Calu3 (cell line): ENCODE measurements around the gene BNIP3. TPM values are rescaled to one million over a fixed set of nuclear protein-coding genes. Genes with fewer than 3 reads are reported as not detected.

Experiments
- BruUV-seq: library from RNA; stranded (reverse); fragments of 400-500 nt; replicated peaks from 2 replicates; lab custom pipeline; 2021; lab: Mats Ljungman, UMichigan
- CTCF ChIA-PET: fragments of 300-600 bp; sonication (Branson Sonifier 250); formaldehyde crosslinking; loops from one replicate; lab custom pipeline; 2022; ENCODE audit warnings: antibody characterized with exemption; lab: Charles Lee
- DNase-seq: peaks from one replicate; pipeline ENCODE4 v3.0.0; 2022
- H3K27ac Mint-ChIP-seq: one replicate; pipeline ENCODE4 v1.8.0; 2022; ENCODE audit warnings: mixed read lengths; ENCODE audit not compliant: unreplicated experiment
- H3K27me3 Mint-ChIP-seq: one replicate; pipeline ENCODE4 v1.8.0; 2022; ENCODE audit warnings: mixed read lengths; ENCODE audit not compliant: unreplicated experiment
- H3K36me3 Mint-ChIP-seq: one replicate; pipeline ENCODE4 v1.8.0; 2022; ENCODE audit warnings: mild to moderate bottlenecking, moderate library complexity, mixed read lengths; ENCODE audit not compliant: insufficient read depth, unreplicated experiment
- H3K4me1 Mint-ChIP-seq: one replicate; pipeline ENCODE4 v1.8.0; 2022; ENCODE audit warnings: mild to moderate bottlenecking, low read depth, mixed read lengths; ENCODE audit not compliant: unreplicated experiment
- H3K4me3 Mint-ChIP-seq: one replicate; pipeline ENCODE4 v1.8.0; 2022; ENCODE audit warnings: mild to moderate bottlenecking, low read depth, moderate library complexity, mixed read lengths; ENCODE audit not compliant: unreplicated experiment
- H3K9me3 Mint-ChIP-seq: one replicate; pipeline ENCODE4 v1.8.0; 2022; ENCODE audit warnings: low read depth, mixed read lengths; ENCODE audit not compliant: unreplicated experiment
- intact Hi-C: fragments of 100-400 bp; cut with micrococcal nuclease; formaldehyde crosslinking; loops from one replicate; pipeline ENCODE4 v1.10.0; 2022; ENCODE audit not compliant: unreplicated experiment
- total RNA-seq: library from RNA; stranded (reverse); gene quantifications from 2 replicates; pipeline ENCODE4 v1.2.3, GENCODE V29; 2022
- TF ChIP-seq, protein P1 (sequence below): fragments of 200-600 bp; IDR thresholded peaks from one replicate; pipeline ENCODE4 v1.8.0; 2022; ENCODE audit warnings: antibody characterized with exemption; ENCODE audit not compliant: unreplicated experiment

BNIP3 gene
- total RNA-seq, 1 experiment from 2014 or later, result 7.9 TPM

DNA sequence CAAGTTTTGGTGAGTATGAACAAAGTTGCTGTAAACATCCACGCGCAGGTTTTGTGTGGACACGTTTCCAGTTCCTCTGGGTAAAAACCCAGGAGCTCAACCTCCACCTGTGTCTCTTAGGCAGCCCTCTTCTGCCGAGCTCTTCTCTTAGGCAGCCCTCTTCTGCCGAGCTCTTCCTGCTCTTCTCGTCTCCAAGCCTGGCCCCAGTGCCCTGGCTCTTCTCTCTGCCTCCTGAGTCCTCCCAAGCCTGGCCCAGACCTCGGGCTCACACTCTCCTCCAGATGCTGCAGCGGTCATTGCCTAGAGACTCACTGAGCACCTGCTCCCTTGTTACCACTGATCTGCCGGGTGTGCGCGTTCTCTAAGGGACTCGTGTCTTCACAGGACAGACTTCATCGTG, 38.7 kb upstream of the BNIP3 start:
- intact Hi-C loops, result no loop called here
- Mint-ChIP-seq H3K4me1 (peaks cover 7% of the 10 kb centered on the region), H3K36me3 (no peaks in the 10 kb centered on the region)

DNA sequence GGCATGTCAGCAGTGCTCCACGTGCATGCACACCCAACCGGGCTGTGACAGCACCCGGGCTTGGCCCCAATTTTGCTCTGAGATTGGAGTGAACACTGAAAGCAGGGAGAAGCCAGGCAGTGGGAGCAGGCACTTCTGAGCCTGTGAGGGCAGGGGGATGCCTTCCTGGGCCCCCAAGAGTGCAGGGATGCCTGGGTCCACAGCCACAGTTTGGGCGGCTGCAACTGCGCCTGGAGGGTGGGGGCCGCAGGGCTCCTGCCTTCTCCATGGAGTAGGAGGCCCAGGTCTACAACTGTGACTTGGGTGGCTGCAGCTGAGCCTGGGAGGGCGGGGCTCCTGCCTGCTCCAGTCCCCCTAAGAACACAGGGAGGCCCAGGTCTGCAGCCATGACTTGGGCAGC, 37.6 kb upstream of the BNIP3 start:
- Mint-ChIP-seq H3K9me3 (no peaks in the 10 kb centered on the region), H3K27ac (no peak overlapping the region), H3K36me3 (no peaks in the 10 kb centered on the region), H3K27me3 (peaks cover 72% of the 10 kb centered on the region), H3K4me3 (no peak overlapping the region), H3K4me1 (peaks cover 7% of the 10 kb centered on the region)
- no TSS peak for BruUV-seq
- intact Hi-C loops, result no loop called here
- CTCF ChIA-PET, result no interaction called here
- DNase-seq, result no peak
- TF ChIP-seq, protein P1, sequence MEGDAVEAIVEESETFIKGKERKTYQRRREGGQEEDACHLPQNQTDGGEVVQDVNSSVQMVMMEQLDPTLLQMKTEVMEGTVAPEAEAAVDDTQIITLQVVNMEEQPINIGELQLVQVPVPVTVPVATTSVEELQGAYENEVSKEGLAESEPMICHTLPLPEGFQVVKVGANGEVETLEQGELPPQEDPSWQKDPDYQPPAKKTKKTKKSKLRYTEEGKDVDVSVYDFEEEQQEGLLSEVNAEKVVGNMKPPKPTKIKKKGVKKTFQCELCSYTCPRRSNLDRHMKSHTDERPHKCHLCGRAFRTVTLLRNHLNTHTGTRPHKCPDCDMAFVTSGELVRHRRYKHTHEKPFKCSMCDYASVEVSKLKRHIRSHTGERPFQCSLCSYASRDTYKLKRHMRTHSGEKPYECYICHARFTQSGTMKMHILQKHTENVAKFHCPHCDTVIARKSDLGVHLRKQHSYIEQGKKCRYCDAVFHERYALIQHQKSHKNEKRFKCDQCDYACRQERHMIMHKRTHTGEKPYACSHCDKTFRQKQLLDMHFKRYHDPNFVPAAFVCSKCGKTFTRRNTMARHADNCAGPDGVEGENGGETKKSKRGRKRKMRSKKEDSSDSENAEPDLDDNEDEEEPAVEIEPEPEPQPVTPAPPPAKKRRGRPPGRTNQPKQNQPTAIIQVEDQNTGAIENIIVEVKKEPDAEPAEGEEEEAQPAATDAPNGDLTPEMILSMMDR, result no peak

More for the DNA sequence above, 38.7 kb upstream of the BNIP3 start:
- CTCF ChIA-PET, result no interaction called here
- BruUV-seq, result no TSS peak
- TF ChIP-seq, protein P1, result no peak
- Mint-ChIP-seq H3K4me3 (no peak overlapping the region), H3K9me3 (no peaks in the 10 kb centered on the region), H3K27me3 (peaks cover 71% of the 10 kb centered on the region), H3K27ac (no peak overlapping the region)
- no peak for DNase-seq

DNA sequence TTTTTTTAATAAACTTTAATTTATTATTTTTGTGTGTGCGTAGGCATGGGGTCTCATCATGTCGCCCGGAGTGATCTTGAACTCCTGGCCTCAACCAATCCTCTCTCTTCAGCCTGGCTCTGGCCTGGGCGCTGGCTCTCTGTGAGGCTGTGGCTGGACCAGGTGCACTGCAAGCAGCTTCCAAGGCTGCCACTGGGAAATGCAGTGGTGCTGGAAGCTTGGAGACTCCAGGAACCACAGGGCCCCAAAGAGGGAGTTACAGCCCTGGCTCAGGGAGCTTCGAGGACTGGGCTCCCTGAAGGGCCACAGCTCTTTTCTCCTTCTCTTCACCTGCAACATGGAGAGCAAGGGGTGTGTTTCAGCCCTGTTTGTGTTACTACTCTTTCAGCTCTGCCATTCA, 36.7 kb upstream of the BNIP3 start:
- no peaks in the 10 kb centered on the region for H3K9me3 Mint-ChIP-seq
- peaks cover 7% of the 10 kb centered on the region for H3K4me1 Mint-ChIP-seq
- peaks cover 63% of the 10 kb centered on the region for H3K27me3 Mint-ChIP-seq
- no TSS peak for BruUV-seq
- TF ChIP-seq, protein P1, result no peak
- H3K36me3 Mint-ChIP-seq, result no peaks in the 10 kb centered on the region
- intact Hi-C loops, result no loop called here
- DNase-seq, result no peak
- H3K4me3 Mint-ChIP-seq, result no peak overlapping the region
- no peak overlapping the region for H3K27ac Mint-ChIP-seq
- CTCF ChIA-PET, result no interaction called here

DNA sequence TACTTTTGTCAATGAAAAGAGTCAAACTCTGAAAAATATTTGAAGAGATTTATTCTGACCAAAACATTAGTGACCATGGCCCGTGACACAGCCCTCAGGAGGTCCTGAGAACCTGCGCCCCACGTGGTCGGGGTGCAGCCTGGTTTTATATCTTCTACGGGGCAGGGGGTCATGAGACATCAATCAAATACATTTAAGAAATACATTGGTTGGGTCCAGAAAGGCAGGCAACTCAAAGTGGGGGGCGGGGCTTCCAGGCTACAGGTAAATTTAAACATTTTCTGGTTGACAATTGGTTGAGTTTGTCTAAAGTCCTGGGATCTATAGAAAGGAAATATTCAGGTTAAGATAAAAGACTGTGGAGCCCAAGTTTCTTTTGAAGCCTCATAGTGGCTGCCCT, 34.8 kb upstream of the BNIP3 start:
- H3K9me3 Mint-ChIP-seq, result no peaks in the 10 kb centered on the region
- peaks cover 52% of the 10 kb centered on the region for H3K27me3 Mint-ChIP-seq
- H3K27ac Mint-ChIP-seq, result no peak overlapping the region
- no peaks in the 10 kb centered on the region for H3K4me1 Mint-ChIP-seq
- H3K4me3 Mint-ChIP-seq, result no peak overlapping the region
- intact Hi-C loops, result no loop called here
- H3K36me3 Mint-ChIP-seq, result no peaks in the 10 kb centered on the region
- CTCF ChIA-PET, result no interaction called here
- TF ChIP-seq, protein P1, result no peak
- no TSS peak for BruUV-seq
- DNase-seq, result no peak

DNA sequence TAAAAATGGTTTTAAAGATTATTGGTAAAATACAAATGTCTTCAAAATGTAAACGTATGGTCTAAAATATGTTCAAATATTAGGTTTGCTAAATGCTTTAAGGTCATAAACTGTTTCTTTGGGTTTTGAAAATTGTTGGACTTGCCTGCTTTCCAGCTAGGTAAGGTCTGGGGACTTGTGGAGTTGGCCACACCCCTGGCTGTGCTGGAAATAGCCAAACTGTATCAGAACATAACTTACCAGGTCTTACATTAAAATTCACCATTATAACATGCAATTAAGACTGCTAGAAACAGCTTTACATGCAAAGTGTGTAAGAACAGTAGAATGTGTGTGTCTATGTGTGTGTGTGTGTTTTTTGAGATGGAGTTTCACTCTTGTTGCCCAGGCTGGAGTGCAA, 29.7 kb upstream of the BNIP3 start:
- no TSS peak for BruUV-seq
- intact Hi-C loops, result no loop called here
- peaks cover 53% of the 10 kb centered on the region for H3K27me3 Mint-ChIP-seq
- no peaks in the 10 kb centered on the region for H3K4me1 Mint-ChIP-seq
- CTCF ChIA-PET, result no interaction called here
- no peaks in the 10 kb centered on the region for H3K9me3 Mint-ChIP-seq
- H3K36me3 Mint-ChIP-seq, result no peaks in the 10 kb centered on the region
- no peak overlapping the region for H3K4me3 Mint-ChIP-seq
- TF ChIP-seq, protein P1, result no peak
- no peak for DNase-seq
- H3K27ac Mint-ChIP-seq, result no peak overlapping the region
